Mucosa of gallbladder (tissue), 1 donor: ENCODE measurements around the gene COL8A2. TPM values are rescaled to one million over a fixed set of nuclear protein-coding genes. Genes with fewer than 3 reads are reported as not detected.

Experiments
- DNase-seq: peaks from one replicate; pipeline ENCODE4 v3.0.0-alpha.2; 2020; ENCODE audit warnings: low spot score
- total RNA-seq: library from RNA; stranded (reverse); gene quantifications from one replicate; pipeline ENCODE4 v1.2.1, GENCODE V29; 2021
- donor health status: DM: no; HTN: no; CAD: no.

The COL8A2 gene
- total RNA-seq, 1 donor from 2014 or later, result 10.8 TPM

DNA sequence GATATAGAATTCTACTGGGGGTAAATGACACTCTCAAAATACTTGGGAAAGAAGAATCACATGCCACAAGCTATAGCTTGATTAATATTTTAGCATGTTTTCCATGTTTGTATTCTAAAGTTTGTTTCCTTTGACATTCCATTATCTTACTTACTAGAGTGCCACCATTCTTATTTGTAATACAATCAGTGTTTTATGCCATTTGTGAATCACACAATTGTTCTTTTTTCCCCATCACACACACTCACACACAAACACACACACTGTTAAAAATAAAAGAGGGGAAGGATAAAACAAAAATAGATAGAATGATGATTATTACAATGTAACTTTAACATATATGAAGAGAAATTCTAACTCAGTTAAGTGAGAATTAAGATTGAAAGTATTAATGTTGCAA, 57.2 kb downstream of the COL8A2 start:
- DNase-seq, result no peak

DNA sequence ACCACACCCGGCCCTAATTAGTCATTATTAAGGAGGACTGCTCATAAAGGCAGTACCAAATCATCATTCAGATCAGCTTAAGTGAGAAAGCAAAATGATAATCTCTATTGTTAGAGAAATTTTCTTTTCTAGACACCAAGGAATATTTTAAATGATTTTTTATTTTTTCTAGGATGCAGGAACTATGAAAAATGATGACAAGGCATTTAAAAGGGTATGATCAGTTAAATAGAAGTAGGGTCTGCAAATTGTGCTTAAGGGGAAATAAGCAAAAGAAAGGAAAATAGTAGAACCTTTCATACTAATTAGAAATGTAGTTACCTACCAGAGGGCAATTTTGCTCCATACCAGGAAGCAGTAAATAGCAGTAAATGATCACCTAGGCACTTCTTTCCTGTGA, 62.7 kb downstream of the COL8A2 start:
- no peak for DNase-seq

DNA sequence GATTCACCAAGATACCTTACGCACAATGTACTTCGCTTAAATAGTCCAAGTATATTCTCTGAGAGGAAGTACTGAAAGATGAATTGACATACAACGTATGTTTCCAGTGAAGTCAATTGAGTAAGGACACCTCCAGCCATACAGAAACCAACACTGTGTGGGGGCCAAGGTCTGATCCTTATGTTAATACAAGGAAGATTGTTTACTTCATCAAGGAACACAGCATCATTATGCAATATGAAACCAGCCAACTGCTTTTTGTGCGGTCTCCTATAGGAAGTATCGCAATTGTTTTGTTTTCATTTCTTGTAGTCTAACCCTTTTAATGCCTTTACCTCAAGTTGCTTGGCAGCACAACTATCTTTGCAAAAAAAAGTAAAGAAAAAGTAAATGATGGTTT, 69.3 kb downstream of the COL8A2 start:
- DNase-seq, result no peak

DNA sequence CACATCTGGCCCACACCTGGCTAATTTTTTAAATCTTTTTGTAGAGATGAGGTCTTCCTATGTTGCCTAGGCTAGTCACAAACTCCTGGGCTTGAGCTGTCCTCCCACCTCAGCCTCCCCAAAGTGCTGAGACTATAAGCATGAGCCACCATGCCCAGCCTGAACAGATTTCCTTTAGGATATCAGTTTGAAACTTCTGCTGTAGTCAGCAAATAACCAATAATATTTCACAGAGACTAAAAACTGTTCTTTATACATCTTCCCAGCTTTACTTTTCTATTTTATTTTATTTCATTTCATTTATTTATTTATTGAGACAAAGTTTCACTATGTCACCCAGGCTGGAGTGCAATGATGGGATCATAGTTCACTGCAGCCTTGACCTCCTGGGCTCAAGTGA, 71.0 kb downstream of the COL8A2 start:
- no peak for DNase-seq

DNA sequence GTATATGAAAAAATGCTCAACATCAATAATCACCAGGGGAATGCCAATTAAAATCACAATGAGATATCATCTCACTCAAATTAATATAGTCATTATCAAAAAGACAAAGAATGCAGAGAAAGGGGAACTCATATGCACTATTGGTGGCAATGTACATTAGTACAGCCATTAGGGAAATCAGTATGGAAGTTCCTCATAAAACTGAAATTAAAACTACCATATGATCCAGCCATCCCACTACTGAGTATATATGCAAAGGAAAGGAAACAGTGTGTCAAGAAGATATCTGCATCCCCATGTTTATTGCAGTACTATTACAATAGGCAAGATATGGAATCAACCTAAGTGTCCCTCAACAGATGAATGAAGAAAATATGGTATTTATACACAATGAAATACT, 73.2 kb downstream of the COL8A2 start:
- no peak for DNase-seq

Other genes with a start within 250 kb of the COL8A2 start
- gene AGO1, start 242.0 kb downstream of the COL8A2 start, total RNA-seq, result 29.8 TPM
- gene AGO3, start 194.1 kb downstream of the COL8A2 start, total RNA-seq, result 23.8 TPM
- 0.75 TPM for gene TEKT2, start 41.1 kb downstream of the COL8A2 start, total RNA-seq
- 28.9 TPM for gene ADPRS, start 36.3 kb downstream of the COL8A2 start, total RNA-seq
- gene TRAPPC3, start 24.3 kb upstream of the COL8A2 start, total RNA-seq, result 57.7 TPM
- 123 TPM for gene MAP7D1, start 30.9 kb upstream of the COL8A2 start, total RNA-seq
- gene THRAP3, start 99.2 kb upstream of the COL8A2 start, total RNA-seq, result 81.1 TPM
- 12.1 TPM for gene SH3D21, start 181.1 kb upstream of the COL8A2 start, total RNA-seq
- gene EVA1B, start 198.4 kb upstream of the COL8A2 start, total RNA-seq, result 30.3 TPM